Panc1 (cell line): ENCODE results near the gene KREMEN2. TPM values are rescaled to one million over a fixed set of nuclear protein-coding genes. Genes with fewer than 3 reads are reported as not detected.

Source experiments
- ATAC-seq: fragments of 200-7000 bp; cut with Tn5 transposase; 2 replicates; pipeline ENCODE4 v1.9.1; 2020; ENCODE audit warnings: mild to moderate bottlenecking, moderate library complexity
- BruUV-seq: library from RNA; stranded (reverse); fragments of 400-500 nt; replicated peaks from 2 replicates; lab custom pipeline; 2021; lab: Mats Ljungman, UMichigan
- CTCF ChIA-PET: fragments of 300-600 bp; sonication (Branson Sonifier 250); formaldehyde crosslinking; loops from one replicate; lab custom pipeline; 2022; ENCODE audit warnings: antibody characterized with exemption; lab: Charles Lee
- POLR2A ChIA-PET: fragments of 300-600 bp; sonication (Branson Sonifier 250); formaldehyde crosslinking; loops from one replicate; lab custom pipeline; 2022; ENCODE audit warnings: antibody characterized with exemption; lab: Charles Lee
- DNase-seq: peaks from one replicate; pipeline ENCODE4 v3.0.0-alpha.2; 2010; ENCODE audit warnings: low read depth, low spot score
- H3K27ac ChIP-seq: 2 replicates; pipeline ENCODE4 v1.5.1; 2011; ENCODE audit warnings: mild to moderate bottlenecking, low read length, inconsistent platforms
- H3K27me3 ChIP-seq: fragments of 200-500 bp; sonication (Bioruptor generic); 2 replicates; pipeline ENCODE4 v1.6.0; 2014; ENCODE audit warnings: low read length, inconsistent platforms; ENCODE audit not compliant: control insufficient read depth, insufficient read depth
- H3K36me3 ChIP-seq: fragments of 200-500 bp; sonication (Bioruptor generic); 2 replicates; pipeline ENCODE4 v1.5.1; 2014; ENCODE audit warnings: inconsistent platforms, mild to moderate bottlenecking, low read length, moderate library complexity; ENCODE audit not compliant: control insufficient read depth, insufficient read depth
- H3K4me1 ChIP-seq: 2 replicates; pipeline ENCODE4 v1.5.1; 2011; ENCODE audit warnings: inconsistent platforms, mild to moderate bottlenecking, low read length, moderate library complexity; ENCODE audit not compliant: control insufficient read depth, insufficient read depth
- H3K4me3 ChIP-seq, 2 experiments: 2 replicates each; pipeline ENCODE4 v1.5.1; 2011 to 2012; ENCODE audit warnings: low read depth in 2 of 2, low read length in 2 of 2, mild to moderate bottlenecking in 2 of 2, inconsistent platforms in 1 of 2, moderate library complexity in 1 of 2
- H3K9me3 ChIP-seq: fragments of 200-500 bp; sonication (Bioruptor generic); 2 replicates; pipeline ENCODE4 v1.5.1; 2014; ENCODE audit warnings: low read depth, mild to moderate bottlenecking, inconsistent platforms, low read length, moderate library complexity; ENCODE audit not compliant: control insufficient read depth, insufficient read depth
- CTCF ChIP-seq: fragments of 450-650 bp; IDR thresholded peaks from 2 replicates; pipeline ENCODE4 v1.5.1; 2017; ENCODE audit warnings: mild to moderate bottlenecking
- REST ChIP-seq, 2 experiments: IDR thresholded peaks; 2 replicates each; pipeline ENCODE4 v1.6.1; 2011 to 2012; ENCODE audit warnings: low read depth in 2 of 2, control low read depth in 1 of 2, low read length in 1 of 2, mild to moderate bottlenecking in 1 of 2, moderate library complexity in 1 of 2; ENCODE audit not compliant: insufficient read depth in 1 of 2
- SIN3A ChIP-seq: IDR thresholded peaks from 2 replicates; pipeline ENCODE4 v1.6.1; 2012; ENCODE audit warnings: low read depth, mild to moderate bottlenecking, low read length, moderate library complexity, borderline replicate concordance; ENCODE audit not compliant: insufficient read depth
- TCF7L2 ChIP-seq: IDR thresholded peaks from 2 replicates; pipeline ENCODE4 v1.6.1; 2011; ENCODE audit warnings: mild to moderate bottlenecking, low read depth, low read length, inconsistent platforms
- in situ Hi-C: cut with HindIII; loops from 2 replicates; pipeline ENCODE4 v1.10.0; 2016; ENCODE audit warnings: low sequenced_read_pairs, low pct_unique_long_range_greater_than_20kb
- intact Hi-C: fragments of 100-400 bp; cut with micrococcal nuclease; formaldehyde crosslinking; loops from one replicate; pipeline ENCODE4 v1.10.0; 2022; ENCODE audit not compliant: unreplicated experiment
- total RNA-seq: library from RNA; stranded (reverse); gene quantifications from one replicate; pipeline ENCODE4 v1.2.1, GENCODE V29; 2021; ENCODE audit not compliant: unreplicated experiment

The KREMEN2 gene
- total RNA-seq, 1 experiment from 2014 or later: 10.8 TPM

- peaks cover 4% of the 10 kb centered on the region; the same call in 1 of the 2 replicates for H3K4me1 ChIP-seq
- no peaks in the 10 kb centered on the region for H3K27me3 ChIP-seq
- POLR2A ChIA-PET: no interaction called here
- no peak overlapping the region for H3K4me3 ChIP-seq
- intact Hi-C loops (no loop called here), in situ Hi-C loops (no loop called here)
- CTCF ChIA-PET: interaction anchor here (0.7 kb wide), 2 partner anchors 9 to 200 kb away, joined by 3 to 5 read pairs; no protein-coding TSS in a partner anchor
- DNase-seq: no peak
- no TSS peak for BruUV-seq
- ATAC-seq: peak; percentile 63
- H3K36me3 ChIP-seq: peaks cover 4% of the 10 kb centered on the region; the same call in 1 of the 2 replicates
- no peaks in the 10 kb centered on the region for H3K9me3 ChIP-seq
- TF ChIP-seq SIN3A (no peak), TCF7L2 (no peak), CTCF (peak; percentile 91)
- H3K27ac ChIP-seq: no peak overlapping the region
These were observed 44.4 kb upstream of the KREMEN2 start for GRCh38 chr16:2919511-2920255.

GRCh38 chr16:2923481-2923880 is 40.6 kb upstream of the KREMEN2 start:
- Histone ChIP-seq H3K4me3 (no peak overlapping the region), H3K27me3 (no peaks in the 10 kb centered on the region), H3K4me1 (no peaks in the 10 kb centered on the region), H3K9me3 (no peaks in the 10 kb centered on the region), H3K36me3 (peaks cover 4% of the 10 kb centered on the region; the same call in 1 of the 2 replicates), H3K27ac (no peak overlapping the region)
- in situ Hi-C loops (no loop called here), intact Hi-C loops (no loop called here)
- DNase-seq: no peak
- no TSS peak for BruUV-seq
- CTCF ChIA-PET: interaction anchor here (0.6 to 0.9 kb wide), 2 partner anchors 8 to 16 kb away, joined by 3 to 4 read pairs; no protein-coding TSS in a partner anchor
- ATAC-seq: no peak
- POLR2A ChIA-PET: no interaction called here
- TF ChIP-seq TCF7L2 (no peak), SIN3A (no peak), REST (IDR thresholded peaks at IDR 0.05; ENCODE audit: insufficient read depth in 1 of 2, low read depth in 2 of 2, low read length in 1 of 2) (no peak)
